ENCODE data around the gene NTM.

Gene NTM

GRCh38 chr11:132200353-132200936 lies 830.0 kb downstream of the NTM start:
- DNase-seq: no peak

DNA sequence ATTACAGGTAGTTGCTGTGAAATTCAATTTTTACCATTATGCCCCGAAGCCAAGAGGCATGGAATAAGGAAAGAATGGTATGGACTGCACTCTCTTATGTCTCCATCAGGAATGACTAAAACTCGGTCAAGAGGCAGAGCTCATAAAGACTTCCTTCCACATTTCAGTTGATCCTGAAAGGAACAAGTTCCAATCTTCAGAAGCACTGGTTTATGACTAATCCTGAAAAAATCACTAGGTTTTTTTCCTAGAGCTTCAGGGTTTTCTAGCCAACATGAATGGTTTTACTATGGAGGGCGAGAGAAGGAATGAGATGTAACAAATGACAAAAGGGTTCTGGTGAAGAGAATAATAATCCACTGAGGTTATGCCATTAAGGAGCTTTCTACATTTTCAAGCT lies 832.2 kb downstream of the NTM start:
- no peak for DNase-seq

- DNase-seq: no peak
These were observed 834.6 kb downstream of the NTM start for GRCh38 chr11:132205006-132205405.

DNA sequence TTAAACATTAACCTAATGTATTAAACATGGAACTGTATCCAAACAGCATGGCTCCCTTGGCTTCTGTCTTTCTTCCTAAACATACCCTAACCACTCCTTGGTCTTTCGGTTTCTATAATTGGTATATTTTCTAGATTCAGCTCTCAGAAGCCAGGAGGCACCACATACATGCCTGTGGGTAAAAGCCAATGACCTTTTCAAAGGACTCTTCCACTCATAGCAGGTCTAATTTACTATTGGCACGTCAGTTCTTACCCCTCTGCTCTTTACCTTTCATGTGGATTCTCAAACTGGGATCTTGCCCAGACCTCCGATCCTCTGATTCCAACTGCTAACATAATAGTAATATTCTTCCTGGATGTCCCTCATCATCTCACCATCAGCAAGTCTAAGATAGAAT lies 835.1 kb downstream of the NTM start:
- no peak for DNase-seq

- DNase-seq: no peak
These were observed 836.6 kb downstream of the NTM start for GRCh38 chr11:132206993-132207392.

DNA sequence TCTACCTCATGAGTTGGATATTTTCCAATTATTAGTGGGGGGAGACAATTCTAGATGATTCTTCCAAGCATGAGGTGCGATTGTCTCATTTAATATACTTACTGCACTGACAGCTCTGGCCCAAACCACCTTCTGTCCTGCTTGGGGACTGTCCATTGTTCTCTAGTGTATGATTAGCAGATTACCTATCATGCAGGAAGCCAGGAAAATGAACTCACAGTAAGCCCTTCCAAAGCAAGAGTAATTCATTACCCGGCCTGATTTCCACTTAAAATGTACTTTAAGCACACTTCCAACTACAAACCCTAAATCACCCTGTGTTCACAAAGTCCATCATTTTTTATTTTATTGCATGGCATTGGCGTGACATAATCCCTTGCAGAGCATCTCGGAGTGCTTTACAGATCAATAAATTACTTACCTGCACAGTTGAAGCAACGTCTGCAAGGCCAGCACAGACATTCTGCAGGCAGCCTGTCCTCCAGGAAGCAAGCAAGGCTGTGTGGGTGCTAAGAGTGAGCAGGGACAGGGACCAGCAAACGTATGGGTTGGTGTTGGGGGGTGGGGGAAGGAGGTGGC lies 838.2 kb downstream of the NTM start:
- no peak for DNase-seq

- no peak for DNase-seq
These were observed 841.1 kb downstream of the NTM start for GRCh38 chr11:132211479-132211878.

GRCh38 chr11:132217856-132218255 lies 847.4 kb downstream of the NTM start:
- DNase-seq: no peak

GRCh38 chr11:132220474-132220873 lies 850.1 kb downstream of the NTM start:
- DNase-seq: no peak

DNA sequence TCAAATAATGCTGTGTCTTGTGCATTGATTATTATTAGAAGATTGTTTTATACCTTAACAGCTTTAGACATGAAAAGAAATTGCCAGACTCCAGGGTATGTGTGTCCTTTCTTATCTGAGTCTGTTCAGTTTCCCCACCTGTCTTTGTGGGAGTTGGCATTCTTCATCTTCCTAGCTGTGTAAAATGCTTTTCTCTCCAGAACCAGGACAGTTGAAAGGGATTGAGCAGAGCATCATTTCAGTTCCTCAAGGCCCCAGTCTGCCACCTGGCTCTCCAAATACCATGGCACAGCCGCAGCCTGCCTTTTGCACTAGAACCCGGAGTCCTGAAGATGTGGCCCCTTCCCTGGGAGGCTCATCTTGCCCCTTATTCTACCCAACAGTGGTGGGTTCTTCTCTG lies 851.9 kb downstream of the NTM start:
- DNase-seq: no peak

DNA sequence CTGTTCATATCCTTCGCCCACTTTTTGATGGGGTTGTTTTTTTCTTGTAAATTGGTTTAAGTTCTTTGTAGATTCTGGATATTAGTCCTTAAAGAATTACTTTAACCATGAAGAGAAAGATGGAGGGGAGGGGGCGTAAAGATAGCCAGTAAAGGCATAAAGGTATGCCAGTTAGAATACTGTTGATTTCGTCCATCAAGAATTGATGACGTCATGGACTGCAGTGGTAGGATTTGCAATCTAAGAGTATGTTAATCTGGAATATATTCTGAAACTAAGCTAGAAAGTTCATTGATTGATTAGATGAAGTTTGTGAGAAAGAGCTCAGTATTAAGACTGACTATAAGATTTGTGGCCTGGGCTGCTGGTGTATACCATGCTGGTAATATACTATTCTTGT lies 856.1 kb downstream of the NTM start:
- no peak for DNase-seq

GRCh38 chr11:132228746-132229325 lies 858.4 kb downstream of the NTM start:
- no peak for DNase-seq

DNA sequence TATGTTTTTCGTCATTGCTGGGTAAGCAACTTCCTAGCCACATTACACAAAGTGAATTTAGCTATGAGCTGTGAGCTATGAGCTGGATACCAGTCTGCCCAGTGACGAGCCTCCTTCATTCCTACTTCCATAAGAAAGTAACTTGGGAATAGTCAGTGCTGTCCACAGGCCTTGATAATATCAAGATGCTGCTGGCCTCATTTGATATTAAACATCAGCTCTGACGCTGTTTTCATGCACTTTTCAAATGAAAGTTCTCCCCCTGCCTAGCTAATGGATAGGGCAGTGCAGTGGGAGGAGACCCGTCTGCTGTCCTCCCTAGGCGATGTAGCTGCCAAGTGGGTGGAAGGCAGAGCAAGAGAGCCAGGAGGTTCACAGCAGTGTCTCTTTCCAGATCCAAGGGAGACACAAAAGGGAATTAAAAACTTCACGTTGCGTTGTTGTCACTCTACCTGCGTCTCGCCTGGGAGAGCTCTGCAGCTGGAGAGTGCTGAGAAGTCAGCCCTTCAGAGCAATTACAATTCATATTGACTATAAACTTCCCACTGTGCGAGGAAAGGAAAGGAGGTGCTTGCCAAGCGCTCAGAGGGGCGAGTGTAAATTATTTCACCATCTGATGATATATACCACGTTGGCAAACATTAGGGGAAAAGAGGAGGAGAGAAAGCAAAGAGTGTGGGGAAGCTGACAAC lies 861.4 kb downstream of the NTM start:
- no peak for DNase-seq

DNA sequence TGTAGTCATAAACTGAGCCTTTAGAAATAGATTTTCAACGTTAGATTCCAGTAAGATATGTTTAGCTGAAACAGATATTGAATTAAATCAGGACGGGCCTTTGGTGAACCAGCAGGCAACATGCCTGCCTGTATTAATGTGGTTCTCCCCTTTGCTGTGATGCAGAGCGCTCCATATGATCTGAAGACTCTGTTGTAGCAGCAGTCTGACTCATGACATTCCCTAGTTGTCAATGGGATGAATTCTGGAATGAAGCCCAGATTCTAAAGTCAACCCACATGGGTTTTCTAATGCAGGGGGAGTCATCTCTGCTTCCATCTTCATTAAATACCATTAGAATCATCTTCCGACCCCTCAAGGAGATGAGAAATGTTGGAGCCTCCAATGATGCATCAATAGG lies 864.5 kb downstream of the NTM start:
- DNase-seq: no peak

DNA sequence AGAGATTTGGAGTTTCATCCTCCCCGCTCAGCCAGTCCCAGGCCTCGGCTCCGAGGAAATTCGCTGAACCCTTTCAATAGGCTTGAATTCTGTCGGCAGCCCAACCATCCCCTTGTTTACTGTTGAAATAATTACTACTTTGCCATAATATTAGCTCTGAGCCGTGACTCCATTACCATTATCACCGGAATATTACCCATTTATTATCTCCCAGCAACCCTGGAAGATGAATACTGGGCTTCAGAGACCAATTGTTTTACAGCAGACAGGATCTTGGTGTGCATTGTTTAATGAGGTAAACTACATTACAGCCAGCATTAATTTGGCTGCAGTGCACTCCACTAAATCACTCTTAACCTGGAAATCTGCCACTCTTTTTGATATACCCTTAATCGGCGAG lies 867.4 kb downstream of the NTM start:
- no peak for DNase-seq

GRCh38 chr11:132238331-132238866 lies 868.0 kb downstream of the NTM start:
- no peak for DNase-seq

DNA sequence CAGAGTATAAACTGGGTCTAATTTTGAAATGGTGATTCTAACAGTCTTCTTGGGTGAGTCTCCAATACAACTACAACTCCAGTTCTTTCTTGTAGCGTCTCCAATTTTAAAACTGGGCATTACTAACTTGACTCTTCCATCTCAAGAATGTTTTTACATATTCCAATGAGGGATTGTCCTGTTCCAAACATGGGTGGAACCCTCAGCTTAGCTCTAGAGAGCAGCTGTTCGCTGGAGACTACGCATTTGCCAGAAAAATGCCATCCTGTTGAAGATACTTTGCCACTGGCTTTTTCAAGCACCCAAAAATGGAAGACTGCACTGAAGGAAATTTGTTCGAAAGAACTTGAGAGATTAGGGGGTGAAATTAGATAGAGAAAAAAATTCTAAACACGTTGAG lies 870.0 kb downstream of the NTM start:
- no peak for DNase-seq

DNA sequence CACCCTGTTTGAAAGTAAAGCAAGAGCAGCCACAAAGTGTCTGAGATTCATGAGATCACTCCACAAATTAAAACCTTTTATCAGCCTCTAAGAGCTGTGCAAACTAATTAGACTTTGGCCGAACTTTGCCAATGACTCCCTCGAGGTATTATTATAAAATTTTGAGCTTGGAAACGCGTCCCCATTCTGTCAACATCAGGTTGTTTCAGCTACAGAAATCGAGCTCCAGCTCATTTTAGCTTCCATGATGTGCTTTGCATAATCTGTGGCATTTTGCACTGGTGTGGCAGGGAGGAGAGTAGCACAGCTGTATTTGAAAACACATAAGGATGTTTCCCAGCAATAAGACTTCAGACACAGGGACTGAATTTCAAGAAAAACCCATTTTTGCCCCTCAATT lies 872.2 kb downstream of the NTM start:
- no peak for DNase-seq

DNA sequence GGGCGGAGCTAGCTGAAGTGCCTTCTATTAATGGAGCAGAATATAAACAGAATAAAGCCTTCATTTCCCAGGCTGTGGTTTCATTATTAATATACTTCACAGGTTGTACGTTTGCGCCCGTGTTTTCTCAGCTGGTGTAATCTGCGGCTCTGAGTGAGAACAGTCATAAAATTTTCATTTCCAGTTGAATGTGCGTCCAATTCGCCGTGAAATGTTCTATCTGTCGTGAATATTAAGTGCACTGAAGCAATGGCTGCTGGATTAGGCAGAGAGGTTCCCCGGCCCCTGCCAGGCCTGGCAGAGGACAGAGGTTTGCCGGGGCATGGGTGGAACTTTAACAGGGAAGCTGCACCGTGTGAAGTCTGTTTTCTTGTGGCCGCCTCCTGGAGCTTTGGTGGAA lies 874.4 kb downstream of the NTM start:
- no peak for DNase-seq

DNA sequence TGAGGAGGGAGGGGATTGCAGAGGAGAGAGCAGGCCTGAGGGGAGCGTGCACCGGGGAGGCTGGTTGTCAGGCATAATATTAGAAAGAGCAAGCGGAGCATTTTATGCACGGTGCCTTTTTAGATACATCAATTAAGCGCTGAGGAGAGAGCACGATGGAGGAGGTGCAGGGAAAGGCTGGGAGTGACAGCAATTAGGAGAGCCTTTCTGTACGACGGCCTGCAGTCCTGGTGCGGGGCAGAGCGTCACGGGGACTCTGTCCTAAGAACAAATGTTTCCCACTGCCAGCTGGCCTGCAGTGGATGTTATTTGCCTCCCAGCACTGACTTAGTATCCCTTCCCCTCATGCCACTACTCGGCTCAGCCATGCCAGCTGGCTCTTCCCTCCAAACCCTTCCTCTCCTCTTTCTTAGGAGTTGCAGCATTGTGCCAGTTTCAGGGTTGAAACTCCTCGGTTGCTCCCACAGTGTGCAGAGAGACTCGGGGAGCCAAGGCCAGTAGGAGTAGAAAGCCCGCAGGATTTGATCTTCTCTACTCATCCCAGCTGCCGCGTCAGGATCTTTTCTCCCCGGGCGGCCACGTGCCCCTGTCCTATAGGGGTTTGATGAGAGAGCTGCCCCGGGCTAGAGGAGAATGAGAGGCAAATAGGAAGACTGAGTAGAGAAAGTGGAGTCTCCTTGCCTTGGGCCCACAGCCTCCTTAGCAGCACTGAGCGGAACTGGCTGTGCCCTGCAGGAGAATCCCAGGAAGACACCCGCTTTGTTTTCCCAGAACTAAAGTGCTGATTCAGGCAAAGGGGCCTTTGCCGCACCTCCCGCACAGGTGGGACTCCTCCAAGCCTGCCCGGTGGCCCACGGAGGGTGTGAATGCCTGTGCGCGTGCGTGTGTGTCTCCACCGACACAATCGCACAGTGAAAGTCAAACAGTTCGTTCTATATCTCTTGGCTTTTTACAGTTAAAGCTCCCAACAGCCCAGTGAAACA lies 875.3 kb downstream of the NTM start:
- DNase-seq: no peak

- DNase-seq: no peak
These were observed 878.2 kb downstream of the NTM start for GRCh38 chr11:132248580-132248979.

DNA sequence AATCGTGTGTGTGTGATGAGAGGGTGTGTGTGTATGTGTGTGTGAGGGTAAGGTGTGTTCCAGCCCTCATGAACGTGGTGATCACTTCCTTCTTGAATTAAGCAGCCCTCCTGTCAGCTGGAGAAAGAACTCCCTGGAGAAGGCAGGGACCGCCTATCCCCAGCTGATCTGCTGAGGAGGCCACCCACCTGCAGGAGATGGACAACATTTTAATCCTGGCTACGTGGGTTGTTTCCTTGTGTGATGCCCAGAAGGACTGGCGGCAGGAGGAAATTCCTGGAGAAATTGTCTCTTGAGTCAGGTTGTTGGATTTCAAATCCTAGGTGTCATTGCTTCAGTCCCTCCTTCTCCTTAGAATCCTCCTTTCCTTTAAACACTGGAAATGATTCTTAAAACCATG lies 878.8 kb downstream of the NTM start:
- no peak for DNase-seq

DNA sequence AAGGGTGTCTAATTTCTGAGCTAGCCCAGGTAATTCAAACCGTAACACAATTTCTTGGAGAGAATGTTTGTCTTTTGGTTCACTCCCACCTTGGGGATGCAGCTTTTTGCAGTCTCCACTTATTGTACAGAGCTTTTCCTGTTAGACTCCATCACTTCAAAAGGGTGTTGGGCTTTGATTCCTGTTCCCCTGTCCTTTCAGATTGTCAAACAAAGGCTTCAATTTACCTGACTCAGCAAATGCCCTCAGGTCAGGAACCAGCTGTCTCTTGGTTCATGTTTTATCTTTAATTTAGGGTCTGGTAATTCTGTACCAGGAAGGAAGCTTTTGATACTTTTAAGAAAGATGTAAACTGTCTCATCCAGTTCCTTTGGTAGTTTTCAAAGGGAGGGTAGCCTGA lies 880.6 kb downstream of the NTM start:
- DNase-seq: no peak
